ENCODE results near the gene ARHGAP24. TPM values are rescaled to one million over a fixed set of nuclear protein-coding genes. Genes with fewer than 3 reads are reported as not detected.

The ARHGAP24 gene
- total RNA-seq, 2 experiments from 2014 or later, result 0.22 to 0.70 TPM

DNA sequence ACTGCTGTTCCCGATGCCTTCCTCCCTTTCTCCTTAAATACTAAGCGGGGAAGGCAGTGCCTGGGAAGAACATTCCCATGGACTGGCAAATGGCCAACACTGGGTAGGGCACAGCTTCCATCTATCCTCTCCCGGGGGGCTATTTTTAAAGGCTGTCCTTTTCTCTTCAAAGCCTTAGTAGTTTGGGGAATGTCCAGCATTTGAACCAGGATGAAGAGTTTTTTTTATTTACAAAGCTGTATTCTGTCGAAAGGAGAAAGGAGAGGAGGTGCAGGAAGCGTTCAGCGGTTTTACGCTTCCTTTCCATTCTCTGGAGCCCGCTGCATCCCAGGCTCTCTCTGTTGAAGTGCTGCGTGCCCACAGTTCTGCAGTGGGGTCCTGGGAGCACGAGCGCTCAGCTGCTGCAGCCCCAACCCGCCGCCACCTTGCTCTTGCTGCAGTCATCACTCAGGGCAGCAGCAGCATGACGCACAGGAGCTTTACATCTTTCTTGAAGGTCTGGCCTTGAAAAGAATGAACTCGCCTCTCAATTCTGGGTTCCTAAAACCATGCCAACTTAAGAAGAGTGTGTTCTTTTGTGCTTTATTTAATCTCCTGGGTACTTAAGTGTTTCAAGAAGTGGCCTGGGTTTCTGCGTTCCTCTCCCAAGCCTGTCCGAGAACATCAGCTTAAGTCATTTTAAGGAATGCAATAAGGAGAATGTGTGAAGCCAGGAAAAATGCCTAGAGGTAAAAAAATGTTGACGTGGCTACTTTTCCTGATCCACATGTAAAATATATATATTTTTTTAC lies 457.7 kb downstream of the ARHGAP24 start:
- Mint-ChIP-seq H3K27ac (no peak overlapping the region), H3K36me3 (ENCODE audit: low read depth) (no peaks in the 10 kb centered on the region), H3K9me3 (no peaks in the 10 kb centered on the region), H3K4me3 (no peak overlapping the region), H3K27me3 (peaks cover 5% of the 10 kb centered on the region), H3K4me1 (ENCODE audit: low read depth) (no peaks in the 10 kb centered on the region)
- DNase-seq (no peak), ATAC-seq (no peak)
- TF ChIP-seq, protein P1, sequence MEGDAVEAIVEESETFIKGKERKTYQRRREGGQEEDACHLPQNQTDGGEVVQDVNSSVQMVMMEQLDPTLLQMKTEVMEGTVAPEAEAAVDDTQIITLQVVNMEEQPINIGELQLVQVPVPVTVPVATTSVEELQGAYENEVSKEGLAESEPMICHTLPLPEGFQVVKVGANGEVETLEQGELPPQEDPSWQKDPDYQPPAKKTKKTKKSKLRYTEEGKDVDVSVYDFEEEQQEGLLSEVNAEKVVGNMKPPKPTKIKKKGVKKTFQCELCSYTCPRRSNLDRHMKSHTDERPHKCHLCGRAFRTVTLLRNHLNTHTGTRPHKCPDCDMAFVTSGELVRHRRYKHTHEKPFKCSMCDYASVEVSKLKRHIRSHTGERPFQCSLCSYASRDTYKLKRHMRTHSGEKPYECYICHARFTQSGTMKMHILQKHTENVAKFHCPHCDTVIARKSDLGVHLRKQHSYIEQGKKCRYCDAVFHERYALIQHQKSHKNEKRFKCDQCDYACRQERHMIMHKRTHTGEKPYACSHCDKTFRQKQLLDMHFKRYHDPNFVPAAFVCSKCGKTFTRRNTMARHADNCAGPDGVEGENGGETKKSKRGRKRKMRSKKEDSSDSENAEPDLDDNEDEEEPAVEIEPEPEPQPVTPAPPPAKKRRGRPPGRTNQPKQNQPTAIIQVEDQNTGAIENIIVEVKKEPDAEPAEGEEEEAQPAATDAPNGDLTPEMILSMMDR (IDR thresholded peaks at IDR 0.05), result no peak
- ChIA-PET POLR2A (no interaction called here), CTCF (no interaction called here)
- intact Hi-C loops (cut with micrococcal nuclease), result no loop called here

DNA sequence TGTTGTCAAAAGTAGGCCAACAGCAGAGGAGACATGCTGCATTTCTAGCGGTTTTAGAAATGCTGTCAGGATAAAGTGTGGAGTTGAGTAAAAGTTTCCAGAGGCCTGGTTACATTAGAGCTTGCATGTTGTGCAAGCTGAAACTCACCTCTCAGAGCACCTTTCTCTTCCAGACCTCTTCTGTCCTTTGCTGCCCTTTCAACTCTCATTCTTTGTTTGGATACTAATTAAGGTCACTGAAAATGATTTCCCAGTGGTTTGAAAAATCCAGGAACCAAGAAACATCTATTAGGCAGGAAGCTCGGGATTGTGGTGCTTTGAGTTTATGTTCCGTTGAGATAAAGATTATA lies 458.3 kb downstream of the ARHGAP24 start:
- Mint-ChIP-seq H3K36me3 (ENCODE audit: low read depth) (no peaks in the 10 kb centered on the region), H3K27me3 (peaks cover 5% of the 10 kb centered on the region), H3K4me1 (ENCODE audit: low read depth) (no peaks in the 10 kb centered on the region), H3K4me3 (no peak overlapping the region), H3K9me3 (no peaks in the 10 kb centered on the region), H3K27ac (no peak overlapping the region)
- TF ChIP-seq, protein P1 (IDR thresholded peaks at IDR 0.05), result no peak
- POLR2A ChIA-PET, result no interaction called here
- CTCF ChIA-PET, result no interaction called here
- intact Hi-C loops (cut with micrococcal nuclease), result no loop called here
- no peak for DNase-seq
- ATAC-seq, result no peak

DNA sequence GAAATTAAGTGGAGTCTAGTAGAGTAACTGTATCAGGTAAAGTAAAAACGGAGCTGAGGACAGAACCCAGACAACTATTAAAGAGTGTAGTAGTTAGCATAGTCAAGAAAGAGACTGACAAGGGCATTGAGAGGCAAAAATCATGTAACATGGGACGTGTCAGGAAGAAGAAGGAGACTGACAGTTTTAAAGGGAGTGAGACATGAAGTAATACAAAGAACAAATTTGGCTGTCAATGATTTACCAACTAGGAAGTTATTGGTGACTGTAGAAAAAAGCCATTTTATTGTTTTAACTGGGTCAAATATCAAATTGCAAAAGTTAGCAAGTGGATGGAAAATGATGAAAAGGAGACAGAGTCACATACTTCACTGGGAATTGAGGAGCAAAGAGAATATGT lies 462.6 kb downstream of the ARHGAP24 start:
- TF ChIP-seq, protein P1 (IDR thresholded peaks at IDR 0.05), result no peak
- DNase-seq (no peak), ATAC-seq (no peak)
- intact Hi-C loops (cut with micrococcal nuclease), result no loop called here
- Mint-ChIP-seq H3K27me3 (peaks cover 1% of the 10 kb centered on the region), H3K27ac (no peak overlapping the region), H3K9me3 (no peaks in the 10 kb centered on the region), H3K36me3 (ENCODE audit: low read depth) (no peaks in the 10 kb centered on the region), H3K4me3 (no peak overlapping the region), H3K4me1 (ENCODE audit: low read depth) (no peaks in the 10 kb centered on the region)
- ChIA-PET CTCF (no interaction called here), POLR2A (no interaction called here)

GRCh38 chr4:85938062-85938461 lies 463.1 kb downstream of the ARHGAP24 start:
- H3K27me3 Mint-ChIP-seq, result peaks cover 1% of the 10 kb centered on the region
- ATAC-seq, result no peak
- ChIA-PET CTCF (no interaction called here), POLR2A (no interaction called here)
- H3K4me1 Mint-ChIP-seq (ENCODE audit: low read depth), result no peaks in the 10 kb centered on the region
- no peak overlapping the region for H3K27ac Mint-ChIP-seq
- H3K4me3 Mint-ChIP-seq, result no peak overlapping the region
- H3K9me3 Mint-ChIP-seq, result no peaks in the 10 kb centered on the region
- H3K36me3 Mint-ChIP-seq (ENCODE audit: low read depth), result no peaks in the 10 kb centered on the region
- TF ChIP-seq, protein P1 (IDR thresholded peaks at IDR 0.05), result no peak
- intact Hi-C loops (cut with micrococcal nuclease), result no loop called here
- DNase-seq, result no peak

DNA sequence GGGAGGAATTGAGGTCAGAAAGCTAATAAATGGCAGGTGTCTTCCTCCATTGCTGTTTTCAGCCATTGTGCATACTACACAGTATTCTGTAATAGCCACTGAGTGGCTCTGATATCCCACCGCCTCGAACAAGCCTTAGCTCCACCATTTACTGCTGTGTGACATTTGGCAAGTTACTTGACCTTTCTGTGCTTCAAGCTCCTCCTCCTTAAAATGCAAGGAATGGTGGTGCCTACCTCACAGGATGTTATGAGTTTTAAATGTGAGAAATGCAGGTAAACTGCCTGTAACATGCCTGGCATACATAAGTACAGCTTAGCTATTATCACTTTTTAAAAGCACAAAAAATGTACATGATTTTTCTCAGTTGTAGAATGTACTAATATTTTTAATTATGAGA lies 464.0 kb downstream of the ARHGAP24 start:
- CTCF ChIA-PET, result no interaction called here

More for the DNA sequence above, 464.0 kb downstream of the ARHGAP24 start:
- Mint-ChIP-seq H3K36me3 (ENCODE audit: low read depth) (no peaks in the 10 kb centered on the region), H3K4me1 (ENCODE audit: low read depth) (no peaks in the 10 kb centered on the region), H3K4me3 (no peak overlapping the region), H3K9me3 (no peaks in the 10 kb centered on the region), H3K27me3 (peaks cover 1% of the 10 kb centered on the region), H3K27ac (no peak overlapping the region)
- ATAC-seq (no peak), DNase-seq (no peak)
- TF ChIP-seq, protein P1 (IDR thresholded peaks at IDR 0.05), result no peak
- POLR2A ChIA-PET, result no interaction called here
- intact Hi-C loops (cut with micrococcal nuclease), result no loop called here
